ENCODE results near the gene ACVR2A.

Gene ACVR2A

DNA sequence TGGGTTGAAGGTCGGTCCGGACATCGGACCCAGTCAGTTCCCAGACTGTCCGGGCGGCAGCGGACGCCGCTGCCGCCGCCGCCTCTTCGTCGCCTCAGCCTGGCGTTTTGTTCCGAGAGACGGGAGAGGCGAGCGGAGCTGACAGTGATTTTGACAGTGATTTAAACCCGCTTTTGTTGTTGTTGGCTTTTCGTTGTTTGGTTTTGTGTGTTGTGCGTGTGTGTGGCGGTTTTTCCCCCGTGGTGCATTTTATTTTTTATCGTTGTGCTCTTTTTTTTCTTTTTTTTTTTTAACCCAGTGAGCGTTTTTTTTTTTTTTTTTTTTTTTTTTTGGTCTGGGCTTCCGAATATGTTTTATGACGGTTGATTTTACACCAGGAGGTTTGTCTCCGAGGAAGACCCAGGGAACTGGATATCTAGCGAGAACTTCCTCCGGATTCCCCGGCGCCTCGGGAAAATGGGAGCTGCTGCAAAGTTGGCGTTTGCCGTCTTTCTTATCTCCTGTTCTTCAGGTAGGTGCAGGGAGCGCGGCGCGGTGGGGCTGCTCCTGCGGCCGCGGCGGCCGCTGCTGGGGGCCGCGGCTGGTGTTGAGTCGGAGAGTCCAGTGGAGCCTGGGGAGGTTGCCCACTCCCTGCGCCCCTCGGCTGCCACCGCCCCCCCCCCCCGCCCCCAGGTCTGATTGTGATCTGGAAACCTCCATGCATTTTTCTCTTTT, at the start of gene ACVR2A:
Gene ACVR2A, plus strand, starts transcription at position 333 of the 714 bp plus-strand sequence. Its CDS starts 124 bp downstream, at position 457.
- DNase-seq (ENCODE audit: low spot score): peak; percentile 59

GRCh38 chr2:147800316-147800715, 44.5 kb upstream of the ACVR2A start:
- no peak for DNase-seq (ENCODE audit: low spot score)

GRCh38 chr2:147806846-147807245, 38.0 kb upstream of the ACVR2A start:
- DNase-seq (ENCODE audit: low spot score): no peak

GRCh38 chr2:147808520-147808919, 36.3 kb upstream of the ACVR2A start:
- no peak for DNase-seq (ENCODE audit: low spot score)

GRCh38 chr2:147810883-147811765, 33.7 kb upstream of the ACVR2A start:
- DNase-seq (ENCODE audit: low spot score): no peak

DNA sequence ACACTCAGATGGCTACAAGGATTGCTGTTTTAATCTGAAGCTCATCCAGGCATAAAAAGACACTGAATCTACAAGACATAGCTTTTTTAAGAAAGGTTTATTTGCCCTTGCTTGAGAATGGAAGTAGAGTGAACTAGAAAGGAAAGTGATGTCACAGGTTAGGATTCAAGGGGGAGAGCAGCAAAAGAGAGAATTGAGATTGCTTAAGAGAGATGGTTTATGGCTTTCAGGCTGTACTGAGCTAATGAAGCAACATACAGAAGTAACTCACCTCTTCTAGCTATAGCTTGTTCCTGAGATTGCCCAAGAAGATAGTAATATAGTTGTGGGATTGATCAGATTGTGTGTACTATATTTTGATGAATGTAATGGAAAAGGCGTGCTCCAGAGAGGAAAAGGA, 26.1 kb upstream of the ACVR2A start:
- no peak for DNase-seq (ENCODE audit: low spot score)

DNA sequence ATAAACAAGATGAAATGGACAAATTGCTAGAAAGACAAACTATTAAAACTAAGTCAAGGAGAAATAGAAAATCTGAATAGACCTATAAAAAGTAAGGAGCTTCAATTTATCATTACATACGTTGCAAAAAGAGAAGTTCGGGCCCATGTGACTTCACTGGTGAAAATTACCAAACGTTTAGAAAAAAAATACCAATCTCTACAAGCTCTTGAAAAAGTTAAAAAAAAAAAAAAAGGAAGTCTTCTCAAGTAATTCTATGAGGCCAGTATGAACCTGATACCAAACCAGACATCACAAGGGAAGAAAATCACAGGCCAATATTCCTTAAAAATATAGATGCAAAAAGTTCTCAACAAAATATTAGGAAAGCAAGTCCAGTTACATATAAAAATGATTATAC, 20.2 kb upstream of the ACVR2A start:
- DNase-seq (ENCODE audit: low spot score): no peak

DNA sequence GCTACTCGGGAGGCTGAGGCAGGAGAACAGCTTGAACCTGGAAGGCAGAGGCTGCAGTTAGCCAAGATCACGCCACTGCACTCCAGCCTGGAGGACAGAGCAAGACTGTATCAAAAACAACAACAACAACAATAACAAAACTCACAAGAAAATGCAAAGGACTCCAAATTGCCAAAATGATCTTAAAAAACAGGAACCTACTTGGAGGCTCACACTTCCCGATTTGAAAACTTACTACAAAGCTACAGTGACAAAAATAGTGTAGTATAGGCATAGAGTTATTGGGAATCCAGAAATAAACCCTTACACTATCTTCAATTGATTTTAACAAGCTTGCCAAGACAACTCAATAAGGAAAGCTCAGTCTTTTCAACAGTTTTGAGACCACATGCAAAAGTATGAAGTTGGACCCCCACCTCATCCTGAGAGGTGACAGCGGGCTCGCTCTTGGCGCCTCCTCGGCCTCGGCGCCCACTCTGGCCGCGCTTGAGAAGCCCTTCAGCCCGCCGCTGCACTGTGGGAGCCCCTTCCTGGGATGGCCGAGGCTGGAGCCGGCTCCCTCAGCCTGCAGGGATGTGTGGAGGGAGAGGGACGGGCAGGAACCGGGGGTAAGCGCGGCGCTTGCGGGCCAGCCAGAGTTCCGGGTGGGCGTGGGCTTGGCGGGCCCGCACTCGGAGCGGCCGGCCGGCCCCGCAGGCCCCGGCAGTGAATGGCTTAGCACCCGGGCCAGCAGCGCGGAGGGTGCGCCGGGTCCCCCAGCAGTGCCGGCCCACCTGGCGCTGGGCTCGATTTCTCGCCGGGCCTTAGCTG, 18.3 kb upstream of the ACVR2A start:
- no peak for DNase-seq (ENCODE audit: low spot score)

DNA sequence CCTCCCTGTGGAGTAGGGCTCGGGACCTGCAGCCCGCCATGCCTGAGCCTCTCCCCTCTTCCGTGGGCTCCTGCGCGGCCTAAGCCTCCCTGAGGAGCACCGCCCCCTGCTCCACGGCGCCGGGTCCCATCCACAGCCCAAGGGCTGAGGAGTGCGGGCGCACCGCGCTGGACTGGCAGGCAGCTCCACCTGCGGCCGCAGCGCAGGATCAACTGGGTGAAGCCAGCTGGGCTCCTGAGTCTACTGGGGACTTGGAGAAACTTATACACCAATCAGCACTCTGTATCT, 17.8 kb upstream of the ACVR2A start:
- no peak for DNase-seq (ENCODE audit: low spot score)

- DNase-seq (ENCODE audit: low spot score): no peak
Measured at GRCh38 chr2:147829106-147829505, 15.7 kb upstream of the ACVR2A start.

GRCh38 chr2:147836099-147836498, 8.7 kb upstream of the ACVR2A start:
- DNase-seq (ENCODE audit: low spot score): no peak

- no peak for DNase-seq (ENCODE audit: low spot score)
Measured at GRCh38 chr2:147843391-147843863, 1.4 kb upstream of the ACVR2A start.

- DNase-seq (ENCODE audit: low spot score): peak; percentile 92
Measured at GRCh38 chr2:147843864-147844696, 749 bp upstream of the ACVR2A start.

- DNase-seq (ENCODE audit: low spot score): no peak
Measured at GRCh38 chr2:147845411-147845971, 662 bp downstream of the ACVR2A start.

- peak; percentile 19 for DNase-seq (ENCODE audit: low spot score)
Measured at GRCh38 chr2:147846412-147847081, 1.7 kb downstream of the ACVR2A start.

- DNase-seq (ENCODE audit: low spot score): no peak
Measured at GRCh38 chr2:147847746-147848391, 3.0 kb downstream of the ACVR2A start.

GRCh38 chr2:147850838-147851237, 6.0 kb downstream of the ACVR2A start:
- no peak for DNase-seq (ENCODE audit: low spot score)

DNA sequence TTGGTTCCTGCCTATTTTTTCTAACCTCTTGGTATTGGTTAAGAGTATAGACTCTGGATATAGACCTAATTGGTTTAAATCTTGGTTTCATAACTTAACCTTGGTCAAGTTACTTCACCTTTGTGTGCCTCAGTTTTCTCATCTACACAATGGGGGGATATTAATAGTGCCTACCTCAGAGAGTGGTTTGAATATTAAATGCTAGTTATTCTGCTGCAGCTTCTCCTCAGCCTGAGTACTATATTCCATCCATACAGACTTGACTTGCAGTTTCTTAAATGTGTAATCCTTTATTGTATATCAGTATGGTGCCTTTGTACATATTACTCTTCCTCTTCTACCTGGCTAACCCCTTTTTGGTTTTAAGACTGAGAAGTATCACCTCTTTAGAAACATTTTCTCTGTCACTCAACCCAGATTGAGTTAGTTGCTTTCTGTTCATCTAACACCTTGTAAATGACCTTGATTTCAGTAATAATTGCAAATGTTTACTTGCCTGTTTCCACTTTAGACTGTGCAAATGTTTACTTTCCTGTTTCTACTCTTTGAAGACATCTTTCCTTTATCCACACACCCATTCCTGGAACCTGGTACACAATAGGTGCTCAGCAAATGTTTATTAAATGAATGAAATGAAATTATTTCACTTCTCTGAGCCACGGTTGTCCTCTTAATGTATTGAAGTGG, 6.6 kb downstream of the ACVR2A start:
- DNase-seq (ENCODE audit: low spot score): no peak

GRCh38 chr2:147854557-147855134, 9.8 kb downstream of the ACVR2A start:
- no peak for DNase-seq (ENCODE audit: low spot score)
